GM12891 (cell line): ENCODE data around the gene DAPL1.

ENCODE experiments used
- POLR2A ChIP-seq: IDR thresholded peaks from 2 replicates; pipeline ENCODE4 v1.6.1; 2011; ENCODE audit warnings: low read depth, low read length, control low read depth
- POLR2AphosphoS5 ChIP-seq: IDR thresholded peaks from 2 replicates; pipeline ENCODE4 v1.6.1; 2011; ENCODE audit warnings: low read depth, low read length, control low read depth
- POU2F2 ChIP-seq: IDR thresholded peaks from 2 replicates; pipeline ENCODE4 v1.6.1; 2011; ENCODE audit warnings: low read depth, mild to moderate bottlenecking, control low read depth, low read length, moderate library complexity
- TAF1 ChIP-seq: IDR thresholded peaks from 2 replicates; pipeline ENCODE4 v1.6.1; 2011; ENCODE audit warnings: low read depth, low read length, control low read depth

GRCh38 chr2:158797963-158798700 is 3.0 kb downstream of the DAPL1 start:
- TF ChIP-seq POLR2AphosphoS5 (no peak), POLR2A (no peak), TAF1 (no peak), POU2F2 (no peak)
